ENCODE measurements around the gene EIPR1. TPM values are rescaled to one million over a fixed set of nuclear protein-coding genes. Genes with fewer than 3 reads are reported as not detected.

EIPR1 gene
- total and polyA plus RNA-seq, 2 of the 4 experiments (the other 2 are of a cell fraction) = 46.5 to 67.4 TPM

- WGBS, 2 experiments (ENCODE audit: extremely low coverage in 2 of 2, insufficient read length in 1 of 2) = 87% methylated on average over 12 of the region's 26 CpGs; no CpG with 5 or more reads in 1 of the 2 experiments
- Histone ChIP-seq H4K20me1 (ENCODE audit: insufficient read depth, low read length) (no peaks in the 10 kb centered on the region), H4K5ac (ENCODE audit: low read depth, low read length) (no peak overlapping the region), H3K4ac (ENCODE audit: low read depth, low read length) (no peak overlapping the region), H4K91ac (ENCODE audit: insufficient read depth, low read depth, low read length) (no peak overlapping the region), H2AK5ac (ENCODE audit: low read depth, low read length) (no peak overlapping the region), H3K56ac (ENCODE audit: extremely low read depth, insufficient read depth, low read length) (no peak overlapping the region), H3K27ac (ENCODE audit: insufficient read depth, low read length) (no peak overlapping the region), H3K9me3 (ENCODE audit: control insufficient read depth, insufficient read depth, low read length) (no peaks in the 10 kb centered on the region), H3K27me3 (ENCODE audit: control insufficient read depth, insufficient read depth, low read length) (no peaks in the 10 kb centered on the region), H2BK120ac (ENCODE audit: low read depth, low read length) (no peak overlapping the region), H2BK5ac (ENCODE audit: low read depth, low read length, poor library complexity, severe bottlenecking) (no peak overlapping the region), H3K79me1 (ENCODE audit: low read depth in 1 of 2, low read length in 2 of 2) (no peaks in the 10 kb centered on the region), H3K36me3 (ENCODE audit: control insufficient read depth, insufficient read depth, low read length) (no peaks in the 10 kb centered on the region), H2BK20ac (ENCODE audit: low read depth, low read length) (no peak overlapping the region), H3K4me2 (ENCODE audit: low read depth, low read length) (no peak overlapping the region), H2AFZ (replicated peaks; ENCODE audit: low read length, poor library complexity) (no peak overlapping the region), H3K4me1 (ENCODE audit: control insufficient read depth, insufficient read depth, low read length) (no peaks in the 10 kb centered on the region), H3K23ac (ENCODE audit: low read depth, low read length) (no peak overlapping the region), H4K8ac (ENCODE audit: low read depth in 2 of 2, low read length in 2 of 2) (no peak overlapping the region), H2BK15ac (ENCODE audit: low read depth, low read length) (no peak overlapping the region), H2AK9ac (replicated peaks; ENCODE audit: low read depth, low read length, poor library complexity) (no peak overlapping the region), H3K14ac (replicated peaks; ENCODE audit: low read depth, low read length) (no peak overlapping the region), H3K9me1 (ENCODE audit: insufficient read depth, low read length) (0 out of 2 replicates have a peak, but pooled peaks cover 3% of the 10 kb centered on the region), H3K9ac (ENCODE audit: low read depth, low read length) (no peak overlapping the region), H3K18ac (ENCODE audit: low read depth, low read length) (no peak overlapping the region), H3K4me3 (ENCODE audit: insufficient read depth, low read depth, low read length) (no peak overlapping the region)
- no peak for ATAC-seq (ENCODE audit: low read depth)
- in situ Hi-C loops (cut with MboI; ENCODE audit: low sequenced_read_pairs) = no loop called here
- ChIA-PET POLR2A (ENCODE audit: unreplicated experiment) (no interaction called here), CTCF (no interaction called here)
- BruUV-seq (replicated peaks) = no TSS peak
- dilution Hi-C loops (cut with HindIII; ENCODE audit: low sequenced_read_pairs, unreplicated experiment) = no loop called here
- intact Hi-C loops (cut with micrococcal nuclease) = no loop called here
- no peak for DNase-seq
- TF ChIP-seq BHLHE40 (IDR thresholded peaks at IDR 0.05; ENCODE audit: low read depth, low read length) (no peak), CHD1 (IDR thresholded peaks at IDR 0.05; ENCODE audit: low read depth, low read length) (no peak), CEBPB (IDR thresholded peaks at IDR 0.05; ENCODE audit: low read depth, low read length) (no peak), NFE2L2 (IDR thresholded peaks at IDR 0.05; ENCODE audit: low read depth, low read length) (no peak), POLR2A (IDR thresholded peaks at IDR 0.05; ENCODE audit: low read depth, low read length) (no peak), MAZ (IDR thresholded peaks at IDR 0.05; ENCODE audit: borderline replicate concordance, low read depth, low read length) (no peak), MXI1 (IDR thresholded peaks at IDR 0.05; ENCODE audit: borderline replicate concordance, low read depth, low read length) (no peak), RCOR1 (IDR thresholded peaks at IDR 0.05; ENCODE audit: insufficient replicate concordance, low read length) (no peak), SMC3 (IDR thresholded peaks at IDR 0.05; ENCODE audit: low read depth, low read length) (no peak), RFX5 (IDR thresholded peaks at IDR 0.05; ENCODE audit: low read depth, low read length) (no peak), FOS (IDR thresholded peaks at IDR 0.05; ENCODE audit: low read depth, low read length) (no peak), CTCF (conservative IDR thresholded peaks at IDR 0.05; ENCODE audit: low read depth, low read length) (no peak), RAD21 (IDR thresholded peaks at IDR 0.05; ENCODE audit: low read length) (no peak)
- TF ChIP-seq, protein P1, sequence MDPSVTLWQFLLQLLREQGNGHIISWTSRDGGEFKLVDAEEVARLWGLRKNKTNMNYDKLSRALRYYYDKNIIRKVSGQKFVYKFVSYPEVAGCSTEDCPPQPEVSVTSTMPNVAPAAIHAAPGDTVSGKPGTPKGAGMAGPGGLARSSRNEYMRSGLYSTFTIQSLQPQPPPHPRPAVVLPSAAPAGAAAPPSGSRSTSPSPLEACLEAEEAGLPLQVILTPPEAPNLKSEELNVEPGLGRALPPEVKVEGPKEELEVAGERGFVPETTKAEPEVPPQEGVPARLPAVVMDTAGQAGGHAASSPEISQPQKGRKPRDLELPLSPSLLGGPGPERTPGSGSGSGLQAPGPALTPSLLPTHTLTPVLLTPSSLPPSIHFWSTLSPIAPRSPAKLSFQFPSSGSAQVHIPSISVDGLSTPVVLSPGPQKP (IDR thresholded peaks at IDR 0.05; ENCODE audit: borderline replicate concordance, low read depth, low read length) = no peak
- TF ChIP-seq, protein P2, sequence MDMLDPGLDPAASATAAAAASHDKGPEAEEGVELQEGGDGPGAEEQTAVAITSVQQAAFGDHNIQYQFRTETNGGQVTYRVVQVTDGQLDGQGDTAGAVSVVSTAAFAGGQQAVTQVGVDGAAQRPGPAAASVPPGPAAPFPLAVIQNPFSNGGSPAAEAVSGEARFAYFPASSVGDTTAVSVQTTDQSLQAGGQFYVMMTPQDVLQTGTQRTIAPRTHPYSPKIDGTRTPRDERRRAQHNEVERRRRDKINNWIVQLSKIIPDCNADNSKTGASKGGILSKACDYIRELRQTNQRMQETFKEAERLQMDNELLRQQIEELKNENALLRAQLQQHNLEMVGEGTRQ (IDR thresholded peaks at IDR 0.05; ENCODE audit: low read depth, low read length) = no peak
Observed at GRCh38 chr2:3174626-3175567, 202.7 kb downstream of the EIPR1 start.

All from IMR-90 (cell line).